Measurements from ENCODE around the gene CS. TPM values are rescaled to one million over a fixed set of nuclear protein-coding genes. Genes with fewer than 3 reads are reported as not detected.
A peak's percentile ranks its signal among the peaks of the same experiment; 100 is the strongest.

The CS gene
- total and polyA plus RNA-seq, 4 donors, result 43.1 to 204 (median 94.3) TPM

DNA sequence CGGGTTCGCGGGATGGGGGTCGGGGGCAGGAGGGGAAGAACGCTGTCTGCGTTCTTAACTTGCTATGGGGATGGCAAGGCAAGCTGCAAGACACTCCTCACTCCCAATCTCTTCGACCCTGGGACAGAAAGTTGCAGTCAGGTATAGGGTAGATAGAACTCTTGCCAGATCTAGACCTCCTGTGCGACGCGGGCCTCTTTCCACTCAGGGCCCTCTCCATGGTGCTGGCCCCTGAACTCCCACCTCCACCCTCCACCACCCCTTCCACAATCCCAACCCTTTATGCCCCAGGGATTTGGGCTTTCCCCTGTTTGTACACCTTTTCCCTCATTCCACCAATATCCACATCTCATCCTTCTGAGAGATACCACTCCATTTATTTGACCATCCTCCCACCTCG is 75.2 kb downstream of the CS start:
- Histone ChIP-seq H3K27me3 (ENCODE audit: control insufficient read depth in 3 of 3, insufficient read depth in 3 of 3, low read length in 2 of 3) (no peaks in the 10 kb centered on the region), H3K9ac (ENCODE audit: insufficient read depth in 1 of 2, low read length in 2 of 2) (no peak overlapping the region), H3K9me3 (ENCODE audit: control insufficient read depth in 4 of 4, insufficient read depth in 3 of 4, low read length in 3 of 4) (no peaks in the 10 kb centered on the region), H3K36me3 (ENCODE audit: control insufficient read depth in 4 of 4, insufficient read depth in 4 of 4, low read length in 4 of 4) (peaks cover 0 to 3% (median 0%) of the 10 kb centered on the region in 4 donors), H3K4me3 (peak overlapping the region; percentile 66), H3K4me1 (ENCODE audit: control insufficient read depth in 5 of 5, insufficient read depth in 5 of 5, low read length in 5 of 5) (peaks cover 4 to 31% (median 13%) of the 10 kb centered on the region in 5 donors), H3K27ac (ENCODE audit: low read depth in 1 of 2, low read length in 1 of 2) (no peak overlapping the region)
- ATAC-seq (ENCODE audit: insufficient read depth, low FRiP score) (no peak), DNase-seq (no peak)
- TF ChIP-seq, protein P1, sequence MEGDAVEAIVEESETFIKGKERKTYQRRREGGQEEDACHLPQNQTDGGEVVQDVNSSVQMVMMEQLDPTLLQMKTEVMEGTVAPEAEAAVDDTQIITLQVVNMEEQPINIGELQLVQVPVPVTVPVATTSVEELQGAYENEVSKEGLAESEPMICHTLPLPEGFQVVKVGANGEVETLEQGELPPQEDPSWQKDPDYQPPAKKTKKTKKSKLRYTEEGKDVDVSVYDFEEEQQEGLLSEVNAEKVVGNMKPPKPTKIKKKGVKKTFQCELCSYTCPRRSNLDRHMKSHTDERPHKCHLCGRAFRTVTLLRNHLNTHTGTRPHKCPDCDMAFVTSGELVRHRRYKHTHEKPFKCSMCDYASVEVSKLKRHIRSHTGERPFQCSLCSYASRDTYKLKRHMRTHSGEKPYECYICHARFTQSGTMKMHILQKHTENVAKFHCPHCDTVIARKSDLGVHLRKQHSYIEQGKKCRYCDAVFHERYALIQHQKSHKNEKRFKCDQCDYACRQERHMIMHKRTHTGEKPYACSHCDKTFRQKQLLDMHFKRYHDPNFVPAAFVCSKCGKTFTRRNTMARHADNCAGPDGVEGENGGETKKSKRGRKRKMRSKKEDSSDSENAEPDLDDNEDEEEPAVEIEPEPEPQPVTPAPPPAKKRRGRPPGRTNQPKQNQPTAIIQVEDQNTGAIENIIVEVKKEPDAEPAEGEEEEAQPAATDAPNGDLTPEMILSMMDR (IDR thresholded peaks at IDR 0.05; ENCODE audit: control extremely low read depth, extremely low read depth), result no peak
- 66 to 81% methylated on average over 10 to 11 of the region's 11 CpGs for WGBS, 2 donors

DNA sequence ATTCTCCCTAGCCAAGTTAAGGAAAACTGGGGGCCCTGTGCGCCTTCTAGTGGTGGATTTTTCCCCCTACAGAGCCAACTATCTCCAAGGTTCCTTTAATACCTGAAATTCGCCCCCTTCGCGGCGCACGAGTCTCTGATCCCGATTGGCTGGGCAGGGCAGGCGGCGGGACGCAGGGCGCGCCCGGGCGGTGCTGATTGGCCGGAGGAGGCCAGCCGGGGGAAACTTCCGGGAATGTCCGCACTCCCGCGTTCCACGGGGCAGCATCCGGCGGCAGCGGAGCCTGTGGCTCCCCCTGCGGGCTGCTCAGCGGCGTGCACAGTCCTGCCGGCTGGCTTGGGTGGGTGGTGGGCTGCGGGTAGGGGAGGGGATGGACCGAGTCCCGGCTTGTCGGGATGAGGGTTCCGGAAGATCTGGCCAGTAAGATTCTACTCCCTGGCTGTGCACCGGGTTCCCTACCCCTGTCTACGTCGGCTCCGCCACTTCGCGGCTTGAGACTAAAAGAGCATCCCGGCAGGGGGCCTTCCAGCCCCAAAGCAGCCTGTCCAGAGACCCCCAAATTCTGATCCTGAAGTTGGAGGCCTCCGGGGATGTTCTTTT is 75.9 kb downstream of the CS start, which contains the start of gene NABP2:
Gene NABP2, plus strand, starts transcription at position 241 of the 600 bp plus-strand sequence. CDS start 515 bp downstream, outside the sequence.
- TF ChIP-seq, protein P1 (IDR thresholded peaks at IDR 0.05; ENCODE audit: control extremely low read depth, extremely low read depth), result peak; percentile 71
- Histone ChIP-seq H3K9me3 (ENCODE audit: control insufficient read depth in 4 of 4, insufficient read depth in 3 of 4, low read length in 3 of 4) (no peaks in the 10 kb centered on the region), H3K27ac (ENCODE audit: low read depth in 1 of 2, low read length in 1 of 2) (peak within 1 kb of the TSS; percentile 57 to 85), H3K4me3 (peak within 1 kb of the TSS; percentile 66), H3K36me3 (ENCODE audit: control insufficient read depth in 4 of 4, insufficient read depth in 4 of 4, low read length in 4 of 4) (peaks cover 0 to 3% (median 0%) of the 10 kb centered on the region in 4 donors), H3K27me3 (ENCODE audit: control insufficient read depth in 3 of 3, insufficient read depth in 3 of 3, low read length in 2 of 3) (no peaks in the 10 kb centered on the region), H3K9ac (ENCODE audit: insufficient read depth in 1 of 2, low read length in 2 of 2) (peak within 1 kb of the TSS; percentile 73 to 85), H3K4me1 (ENCODE audit: control insufficient read depth in 5 of 5, insufficient read depth in 5 of 5, low read length in 5 of 5) (peaks cover 4 to 31% (median 13%) of the 10 kb centered on the region in 5 donors)
- WGBS, 2 donors, result 0 to 1% methylated on average over 41 of the region's 41 CpGs
- ATAC-seq (ENCODE audit: insufficient read depth, low FRiP score), result peak; percentile 90
- peak; percentile 99 for DNase-seq

DNA sequence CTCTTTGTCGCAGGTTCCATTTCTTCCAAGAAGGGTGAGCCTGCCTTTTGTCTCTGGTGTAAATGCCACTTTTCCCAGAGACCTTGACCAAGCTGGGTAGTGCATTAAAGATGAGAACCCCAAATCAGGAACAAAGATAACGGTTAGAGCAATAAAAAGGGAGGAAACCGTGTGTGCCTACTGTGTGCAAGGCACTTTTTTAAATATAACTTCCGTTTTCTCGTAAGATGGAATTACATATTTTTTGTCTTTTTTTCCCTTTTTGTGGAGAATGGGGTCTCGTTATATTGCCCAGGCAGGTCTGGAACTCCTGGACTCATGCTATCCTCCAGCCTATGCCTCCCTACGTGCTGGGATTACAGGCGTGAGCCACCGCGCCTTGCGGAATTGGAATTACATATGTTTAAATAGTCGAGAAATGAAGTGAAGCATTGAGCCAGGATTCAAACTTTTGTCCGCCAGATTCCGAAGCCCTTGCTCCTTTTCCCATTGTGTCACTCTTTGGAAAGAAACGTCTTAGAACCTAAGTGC is 76.5 kb downstream of the CS start:
- no peak overlapping the region for H3K4me3 ChIP-seq

More for the DNA sequence above, 76.5 kb downstream of the CS start:
- Histone ChIP-seq H3K27me3 (ENCODE audit: control insufficient read depth in 3 of 3, insufficient read depth in 3 of 3, low read length in 2 of 3) (no peaks in the 10 kb centered on the region), H3K9ac (ENCODE audit: insufficient read depth in 1 of 2, low read length in 2 of 2) (peak overlapping the region in 1 of 2 donors; percentile 69), H3K27ac (ENCODE audit: low read depth in 1 of 2, low read length in 1 of 2) (peak overlapping the region; percentile 21 to 85), H3K9me3 (ENCODE audit: control insufficient read depth in 4 of 4, insufficient read depth in 3 of 4, low read length in 3 of 4) (no peaks in the 10 kb centered on the region), H3K4me1 (ENCODE audit: control insufficient read depth in 5 of 5, insufficient read depth in 5 of 5, low read length in 5 of 5) (peaks cover 4 to 31% (median 13%) of the 10 kb centered on the region in 5 donors), H3K36me3 (ENCODE audit: control insufficient read depth in 4 of 4, insufficient read depth in 4 of 4, low read length in 4 of 4) (no peaks in the 10 kb centered on the region)
- DNase-seq (no peak), ATAC-seq (ENCODE audit: insufficient read depth, low FRiP score) (no peak)
- WGBS, 2 donors, result 14 to 25% methylated on average over 15 of the region's 15 CpGs
- TF ChIP-seq, protein P1 (IDR thresholded peaks at IDR 0.05; ENCODE audit: control extremely low read depth, extremely low read depth), result no peak

Measured in lung (tissue), 12 donors.